Subcutaneous adipose tissue (tissue), 4 donors: ENCODE data around the gene CRYBG3. TPM values are rescaled to one million over a fixed set of nuclear protein-coding genes. Genes with fewer than 3 reads are reported as not detected.

Source experiments
- CTCF ChIP-seq: fragments of 450-650 bp; IDR thresholded peaks from one replicate; pipeline ENCODE4 v1.5.1; 2016; ENCODE audit warnings: low read depth, mild to moderate bottlenecking, control low read depth, antibody characterized with exemption, moderate library complexity
- total RNA-seq, 4 donors: library from RNA; depleted of rRNA; stranded (reverse); fragments of >200 nt; gene quantifications; one replicate each; pipeline ENCODE4 v1.1.0, GENCODE V29; 2016

The CRYBG3 gene
- total RNA-seq, 4 donors from 2014 or later: 42.3 to 52.0 (median 47.7) TPM

GRCh38 chr3:97863031-97863430 is 41.2 kb downstream of the CRYBG3 start:
- no peak for TF ChIP-seq CTCF

GRCh38 chr3:97863775-97864174 is 42.0 kb downstream of the CRYBG3 start:
- TF ChIP-seq CTCF: no peak

- TF ChIP-seq CTCF: no peak
Observed at GRCh38 chr3:97871186-97871585, 49.4 kb downstream of the CRYBG3 start.

- TF ChIP-seq CTCF: no peak
Observed at GRCh38 chr3:97871801-97872524, 50.2 kb downstream of the CRYBG3 start.

- no peak for TF ChIP-seq CTCF
Observed at GRCh38 chr3:97872525-97873042, 50.8 kb downstream of the CRYBG3 start.

- no peak for TF ChIP-seq CTCF
Observed at GRCh38 chr3:97880267-97880666, 58.5 kb downstream of the CRYBG3 start.

- TF ChIP-seq CTCF: no peak
Observed at GRCh38 chr3:97882975-97883598, 61.3 kb downstream of the CRYBG3 start.
